ENCODE results near the gene AGTRAP. TPM values are rescaled to one million over a fixed set of nuclear protein-coding genes. Genes with fewer than 3 reads are reported as not detected.
A peak's percentile ranks its signal among the peaks of the same experiment; 100 is the strongest.

Gene AGTRAP
- total and polyA plus RNA-seq, 9 of the 15 experiments (the other 6 are each of a cell fraction or from before 2014, with no cell fraction given), result 26.8 to 105 (median 57.5) TPM

DNA sequence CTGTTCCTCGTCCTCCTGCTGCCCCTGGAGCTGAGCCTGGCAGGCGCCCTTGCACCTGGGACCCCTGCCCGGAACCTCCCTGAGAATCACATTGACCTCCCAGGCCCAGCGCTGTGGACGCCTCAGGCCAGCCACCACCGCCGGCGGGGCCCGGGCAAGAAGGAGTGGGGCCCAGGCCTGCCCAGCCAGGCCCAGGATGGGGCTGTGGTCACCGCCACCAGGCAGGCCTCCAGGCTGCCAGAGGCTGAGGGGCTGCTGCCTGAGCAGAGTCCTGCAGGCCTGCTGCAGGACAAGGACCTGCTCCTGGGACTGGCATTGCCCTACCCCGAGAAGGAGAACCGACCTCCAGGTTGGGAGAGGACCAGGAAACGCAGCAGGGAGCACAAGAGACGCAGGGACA is 29.6 kb upstream of the AGTRAP start (continued):
- TF ChIP-seq, protein P1, sequence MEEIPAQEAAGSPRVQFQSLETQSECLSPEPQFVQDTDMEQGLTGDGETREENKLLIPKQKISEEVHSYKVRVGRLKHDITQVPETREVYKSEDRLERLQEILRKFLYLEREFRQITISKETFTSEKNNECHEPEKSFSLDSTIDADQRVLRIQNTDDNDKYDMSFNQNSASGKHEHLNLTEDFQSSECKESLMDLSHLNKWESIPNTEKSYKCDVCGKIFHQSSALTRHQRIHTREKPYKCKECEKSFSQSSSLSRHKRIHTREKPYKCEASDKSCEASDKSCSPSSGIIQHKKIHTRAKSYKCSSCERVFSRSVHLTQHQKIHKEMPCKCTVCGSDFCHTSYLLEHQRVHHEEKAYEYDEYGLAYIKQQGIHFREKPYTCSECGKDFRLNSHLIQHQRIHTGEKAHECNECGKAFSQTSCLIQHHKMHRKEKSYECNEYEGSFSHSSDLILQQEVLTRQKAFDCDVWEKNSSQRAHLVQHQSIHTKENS (CRISPR knock-in tag; IDR thresholded peaks at IDR 0.05), result no peak
- TF ChIP-seq HEY1 (CRISPR knock-in tag; IDR thresholded peaks at IDR 0.05; ENCODE audit: borderline replicate concordance), result no peak
- TF ChIP-seq, protein P2, sequence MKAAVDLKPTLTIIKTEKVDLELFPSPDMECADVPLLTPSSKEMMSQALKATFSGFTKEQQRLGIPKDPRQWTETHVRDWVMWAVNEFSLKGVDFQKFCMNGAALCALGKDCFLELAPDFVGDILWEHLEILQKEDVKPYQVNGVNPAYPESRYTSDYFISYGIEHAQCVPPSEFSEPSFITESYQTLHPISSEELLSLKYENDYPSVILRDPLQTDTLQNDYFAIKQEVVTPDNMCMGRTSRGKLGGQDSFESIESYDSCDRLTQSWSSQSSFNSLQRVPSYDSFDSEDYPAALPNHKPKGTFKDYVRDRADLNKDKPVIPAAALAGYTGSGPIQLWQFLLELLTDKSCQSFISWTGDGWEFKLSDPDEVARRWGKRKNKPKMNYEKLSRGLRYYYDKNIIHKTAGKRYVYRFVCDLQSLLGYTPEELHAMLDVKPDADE (conservative IDR thresholded peaks at IDR 0.05; ENCODE audit: control insufficient read depth, low read depth, low read length), result no peak
- TF ChIP-seq RBM25 (IDR thresholded peaks at IDR 0.05; ENCODE audit: low read depth, low read length, severe bottlenecking), result peak; percentile 87
- TF ChIP-seq MTA2 (IDR thresholded peaks at IDR 0.05; ENCODE audit: low read depth), result no peak
- TF ChIP-seq, protein P3, sequence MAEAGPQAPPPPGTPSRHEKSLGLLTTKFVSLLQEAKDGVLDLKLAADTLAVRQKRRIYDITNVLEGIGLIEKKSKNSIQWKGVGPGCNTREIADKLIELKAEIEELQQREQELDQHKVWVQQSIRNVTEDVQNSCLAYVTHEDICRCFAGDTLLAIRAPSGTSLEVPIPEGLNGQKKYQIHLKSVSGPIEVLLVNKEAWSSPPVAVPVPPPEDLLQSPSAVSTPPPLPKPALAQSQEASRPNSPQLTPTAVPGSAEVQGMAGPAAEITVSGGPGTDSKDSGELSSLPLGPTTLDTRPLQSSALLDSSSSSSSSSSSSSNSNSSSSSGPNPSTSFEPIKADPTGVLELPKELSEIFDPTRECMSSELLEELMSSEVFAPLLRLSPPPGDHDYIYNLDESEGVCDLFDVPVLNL (CRISPR knock-in tag; IDR thresholded peaks at IDR 0.05; ENCODE audit: low read depth), result no peak
- TF ChIP-seq TAF1 (IDR thresholded peaks at IDR 0.05; ENCODE audit: control insufficient read depth, extremely low read depth, insufficient read depth, low read length, severe bottlenecking), result no peak
- TF ChIP-seq ZNF12 (CRISPR knock-in tag; IDR thresholded peaks at IDR 0.05), result no peak
